Type B pancreatic cell (in vitro differentiated cells): ENCODE data around the gene SIGLEC14. TPM values are rescaled to one million over a fixed set of nuclear protein-coding genes. Genes with fewer than 3 reads are reported as not detected.

Source experiments
- DNase-seq: peaks from one replicate; pipeline ENCODE4 v3.0.0; 2021; ENCODE audit warnings: mixed read lengths; ENCODE audit not compliant: unreplicated experiment; ENCODE audit errors: extremely low spot score
- H3K27ac Mint-ChIP-seq: 2 replicates; pipeline ENCODE4 v1.8.0; 2021; ENCODE audit warnings: mild to moderate bottlenecking, mixed read lengths
- H3K27me3 Mint-ChIP-seq: 2 replicates; pipeline ENCODE4 v1.8.0; 2021; ENCODE audit warnings: mixed read lengths
- H3K36me3 Mint-ChIP-seq: 2 replicates; pipeline ENCODE4 v1.8.0; 2021; ENCODE audit warnings: mixed read lengths
- H3K4me1 Mint-ChIP-seq: one replicate; pipeline ENCODE4 v1.8.0; 2021; ENCODE audit warnings: mixed read lengths; ENCODE audit not compliant: unreplicated experiment
- H3K4me3 Mint-ChIP-seq: 2 replicates; pipeline ENCODE4 v1.8.0; 2021; ENCODE audit warnings: mild to moderate bottlenecking, mixed read lengths
- H3K9me3 Mint-ChIP-seq: 2 replicates; pipeline ENCODE4 v1.8.0; 2021; ENCODE audit warnings: mixed read lengths
- total RNA-seq: library from RNA; stranded (reverse); gene quantifications from 2 replicates; pipeline ENCODE4 v1.2.1, GENCODE V29; 2021; ENCODE audit warnings: low replicate concordance
- TF ChIP-seq, protein P1 (sequence below): fragments of 200-600 bp; sonication (generic); conservative IDR thresholded peaks from 2 replicates; pipeline ENCODE4 v1.5.0; 2021; ENCODE audit warnings: antibody characterized with exemption, mild to moderate bottlenecking

SIGLEC14 gene
- total RNA-seq, 1 donor from 2014 or later = not detected

DNA sequence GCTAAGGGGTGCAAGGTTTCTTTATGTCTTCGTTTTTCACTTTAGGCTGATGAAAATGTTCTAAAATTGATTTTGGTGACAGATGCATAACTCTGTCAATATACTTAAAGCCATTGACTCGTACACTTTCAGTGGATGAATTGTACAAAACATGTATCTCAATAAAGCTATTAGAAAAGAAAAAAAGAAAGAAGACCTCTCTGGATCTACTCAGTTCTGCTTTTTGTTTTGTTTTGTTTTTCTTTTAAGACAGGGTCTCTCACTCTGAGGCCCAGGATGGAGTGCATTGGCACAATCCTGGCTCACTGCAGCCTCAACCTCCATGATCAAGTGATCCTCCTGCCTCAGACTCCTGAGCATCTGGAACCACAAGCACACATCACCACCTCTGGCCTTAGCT is 19.9 kb downstream of the SIGLEC14 start:
- H3K9me3 Mint-ChIP-seq = no peaks in the 10 kb centered on the region
- H3K27ac Mint-ChIP-seq = no peak overlapping the region

GRCh38 chr19:51621178-51621577 is 25.4 kb downstream of the SIGLEC14 start:
- H3K4me1 Mint-ChIP-seq = no peaks in the 10 kb centered on the region
- TF ChIP-seq, protein P1, sequence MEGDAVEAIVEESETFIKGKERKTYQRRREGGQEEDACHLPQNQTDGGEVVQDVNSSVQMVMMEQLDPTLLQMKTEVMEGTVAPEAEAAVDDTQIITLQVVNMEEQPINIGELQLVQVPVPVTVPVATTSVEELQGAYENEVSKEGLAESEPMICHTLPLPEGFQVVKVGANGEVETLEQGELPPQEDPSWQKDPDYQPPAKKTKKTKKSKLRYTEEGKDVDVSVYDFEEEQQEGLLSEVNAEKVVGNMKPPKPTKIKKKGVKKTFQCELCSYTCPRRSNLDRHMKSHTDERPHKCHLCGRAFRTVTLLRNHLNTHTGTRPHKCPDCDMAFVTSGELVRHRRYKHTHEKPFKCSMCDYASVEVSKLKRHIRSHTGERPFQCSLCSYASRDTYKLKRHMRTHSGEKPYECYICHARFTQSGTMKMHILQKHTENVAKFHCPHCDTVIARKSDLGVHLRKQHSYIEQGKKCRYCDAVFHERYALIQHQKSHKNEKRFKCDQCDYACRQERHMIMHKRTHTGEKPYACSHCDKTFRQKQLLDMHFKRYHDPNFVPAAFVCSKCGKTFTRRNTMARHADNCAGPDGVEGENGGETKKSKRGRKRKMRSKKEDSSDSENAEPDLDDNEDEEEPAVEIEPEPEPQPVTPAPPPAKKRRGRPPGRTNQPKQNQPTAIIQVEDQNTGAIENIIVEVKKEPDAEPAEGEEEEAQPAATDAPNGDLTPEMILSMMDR = no peak
- peaks cover 6% of the 10 kb centered on the region for H3K27me3 Mint-ChIP-seq
- no peaks in the 10 kb centered on the region for H3K36me3 Mint-ChIP-seq
- no peaks in the 10 kb centered on the region for H3K9me3 Mint-ChIP-seq
- DNase-seq = no peak
- no peak overlapping the region for H3K27ac Mint-ChIP-seq
- no peak overlapping the region for H3K4me3 Mint-ChIP-seq

More for the DNA sequence above, 19.9 kb downstream of the SIGLEC14 start:
- H3K36me3 Mint-ChIP-seq = no peaks in the 10 kb centered on the region
- DNase-seq = no peak
- H3K27me3 Mint-ChIP-seq = no peaks in the 10 kb centered on the region
- H3K4me3 Mint-ChIP-seq = no peak overlapping the region
- TF ChIP-seq, protein P1 = no peak
- H3K4me1 Mint-ChIP-seq = no peaks in the 10 kb centered on the region

DNA sequence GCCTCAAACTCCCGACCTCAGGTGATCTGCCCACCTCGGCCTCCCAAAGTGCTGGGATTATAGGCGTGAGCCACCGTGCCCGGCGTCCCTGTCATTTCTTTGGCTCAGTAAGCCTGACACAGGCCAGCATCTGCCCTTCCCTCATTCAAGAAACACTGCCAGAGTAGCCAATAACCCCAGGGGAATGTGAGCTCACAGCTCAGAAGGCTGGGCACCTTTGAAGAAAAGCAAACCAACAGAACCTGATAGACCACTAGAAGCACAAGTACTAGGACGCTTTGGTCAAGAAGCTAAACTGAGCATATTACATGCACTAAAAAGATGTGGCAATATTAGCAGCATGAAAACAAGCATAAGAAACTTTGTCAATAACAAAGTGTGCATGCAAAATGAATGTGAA is 30.6 kb downstream of the SIGLEC14 start:
- no peaks in the 10 kb centered on the region for H3K36me3 Mint-ChIP-seq
- TF ChIP-seq, protein P1 = no peak
- H3K27ac Mint-ChIP-seq = peak overlapping the region; percentile 17
- H3K4me3 Mint-ChIP-seq = no peak overlapping the region
- H3K9me3 Mint-ChIP-seq = no peaks in the 10 kb centered on the region
- no peaks in the 10 kb centered on the region for H3K4me1 Mint-ChIP-seq
- H3K27me3 Mint-ChIP-seq = peaks cover 8% of the 10 kb centered on the region
- DNase-seq = no peak

GRCh38 chr19:51614789-51615188 is 31.8 kb downstream of the SIGLEC14 start:
- no peak for DNase-seq
- no peak overlapping the region for H3K4me3 Mint-ChIP-seq
- no peaks in the 10 kb centered on the region for H3K4me1 Mint-ChIP-seq
- no peak overlapping the region for H3K27ac Mint-ChIP-seq
- H3K36me3 Mint-ChIP-seq = no peaks in the 10 kb centered on the region
- peaks cover 8% of the 10 kb centered on the region for H3K27me3 Mint-ChIP-seq
- TF ChIP-seq, protein P1 = no peak
- no peaks in the 10 kb centered on the region for H3K9me3 Mint-ChIP-seq

DNA sequence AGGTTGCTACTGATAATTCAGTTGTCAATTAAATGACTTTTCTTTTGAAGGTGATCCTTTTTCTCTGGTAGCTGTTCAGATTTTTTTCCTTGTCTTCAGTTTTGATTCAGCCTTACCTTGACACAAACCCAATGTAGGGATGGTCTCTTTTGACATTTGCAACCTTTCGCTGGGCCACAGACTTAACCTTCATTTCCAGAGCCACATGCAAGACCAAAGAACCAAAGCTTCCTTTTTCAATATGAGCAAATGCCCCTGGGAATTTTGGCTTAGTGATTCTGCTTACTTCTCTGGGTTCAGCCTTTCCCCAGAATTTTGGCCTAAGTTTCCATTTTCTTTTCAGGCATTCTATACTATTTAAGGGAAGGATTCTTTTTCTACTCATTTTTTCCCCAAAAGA is 36.0 kb downstream of the SIGLEC14 start:
- H3K4me3 Mint-ChIP-seq = no peak overlapping the region
- H3K36me3 Mint-ChIP-seq = no peaks in the 10 kb centered on the region
- TF ChIP-seq, protein P1 = no peak
- H3K27ac Mint-ChIP-seq = no peak overlapping the region
- no peaks in the 10 kb centered on the region for H3K4me1 Mint-ChIP-seq
- no peak for DNase-seq
- H3K9me3 Mint-ChIP-seq = no peaks in the 10 kb centered on the region
- peaks cover 2% of the 10 kb centered on the region for H3K27me3 Mint-ChIP-seq

- no peak overlapping the region for H3K4me3 Mint-ChIP-seq
- no peaks in the 10 kb centered on the region for H3K9me3 Mint-ChIP-seq
- H3K27ac Mint-ChIP-seq = no peak overlapping the region
- TF ChIP-seq, protein P1 = peak; percentile 81
- H3K36me3 Mint-ChIP-seq = no peaks in the 10 kb centered on the region
- peak; percentile 84 for DNase-seq
- no peaks in the 10 kb centered on the region for H3K4me1 Mint-ChIP-seq
- peaks cover 2% of the 10 kb centered on the region for H3K27me3 Mint-ChIP-seq
Observed at GRCh38 chr19:51607920-51608562, 38.6 kb downstream of the SIGLEC14 start.
